Brain pericyte (primary cell): ENCODE data around the gene CBLL1.

Experiments used
- DNase-seq: peaks from one replicate; pipeline ENCODE4 v3.0.0-alpha.2; 2012; ENCODE audit warnings: low read depth, low spot score

Gene CBLL1

GRCh38 chr7:107744345-107744750, 406 bp downstream of the CBLL1 start:
- DNase-seq = no peak

- no peak for DNase-seq
Observed at GRCh38 chr7:107746006-107746405, 2.1 kb downstream of the CBLL1 start.

- DNase-seq = no peak
Observed at GRCh38 chr7:107751113-107751512, 7.2 kb downstream of the CBLL1 start.

- DNase-seq = no peak
Observed at GRCh38 chr7:107754642-107755041, 10.7 kb downstream of the CBLL1 start.

- no peak for DNase-seq
Observed at GRCh38 chr7:107758667-107759066, 14.7 kb downstream of the CBLL1 start.

GRCh38 chr7:107767391-107767790, 23.4 kb downstream of the CBLL1 start:
- DNase-seq = no peak

- no peak for DNase-seq
Observed at GRCh38 chr7:107768263-107768662, 24.3 kb downstream of the CBLL1 start.

GRCh38 chr7:107773027-107773426, 29.1 kb downstream of the CBLL1 start:
- no peak for DNase-seq

GRCh38 chr7:107777702-107778101, 33.8 kb downstream of the CBLL1 start:
- no peak for DNase-seq

- no peak for DNase-seq
Observed at GRCh38 chr7:107778283-107778682, 34.3 kb downstream of the CBLL1 start.

- DNase-seq = no peak
Observed at GRCh38 chr7:107779647-107780099, 35.7 kb downstream of the CBLL1 start.

GRCh38 chr7:107782374-107782773, 38.4 kb downstream of the CBLL1 start:
- DNase-seq = no peak

GRCh38 chr7:107783648-107784047, 39.7 kb downstream of the CBLL1 start:
- DNase-seq = no peak

GRCh38 chr7:107785170-107785569, 41.2 kb downstream of the CBLL1 start:
- DNase-seq = no peak

GRCh38 chr7:107785926-107786325, 42.0 kb downstream of the CBLL1 start:
- no peak for DNase-seq

GRCh38 chr7:107788216-107788615, 44.3 kb downstream of the CBLL1 start:
- no peak for DNase-seq

- no peak for DNase-seq
Observed at GRCh38 chr7:107788662-107789061, 44.7 kb downstream of the CBLL1 start.

- DNase-seq = no peak
Observed at GRCh38 chr7:107789647-107790046, 45.7 kb downstream of the CBLL1 start.

GRCh38 chr7:107792364-107792763, 48.4 kb downstream of the CBLL1 start:
- no peak for DNase-seq

GRCh38 chr7:107799647-107800264, 55.8 kb downstream of the CBLL1 start:
- DNase-seq = no peak

- DNase-seq = no peak
Observed at GRCh38 chr7:107803009-107803610, 59.2 kb downstream of the CBLL1 start, which contains the start of gene SLC26A3. SLC26A3 (minus strand) TSS chr7:107803223; CDS start chr7:107794509, 8,714 bp downstream.

GRCh38 chr7:107809179-107809578, 65.2 kb downstream of the CBLL1 start:
- no peak for DNase-seq

GRCh38 chr7:107810626-107811025, 66.7 kb downstream of the CBLL1 start:
- no peak for DNase-seq
